Body of pancreas (tissue), 4 donors: ENCODE results near the gene KNDC1. TPM values are rescaled to one million over a fixed set of nuclear protein-coding genes. Genes with fewer than 3 reads are reported as not detected.

Experiments
- ATAC-seq: fragments of 150-250 bp; one replicate; pipeline ENCODE4 v1.9.1; 2016
- DNase-seq, 4 donors: peaks; one replicate each; pipeline ENCODE4 v3.0.0-alpha.2; 2019
- H3K27ac ChIP-seq, 4 donors: fragments of 200-600 bp; sonication (generic); 1 replicate in 3 of 4; 2 replicates in 1 of 4; pipeline versions ENCODE4 v1.5.1 to v1.6.1; 2016 to 2019; ENCODE audit warnings: mild to moderate bottlenecking in 1 of 4, mixed read lengths in 1 of 4, moderate library complexity in 1 of 4
- H3K27me3 ChIP-seq, 2 donors: fragments of 200-600 bp; sonication (generic); one replicate each; pipeline ENCODE4 v1.6.0; 2016; ENCODE audit warnings: mild to moderate bottlenecking in 1 of 2
- H3K36me3 ChIP-seq, 2 donors: fragments of 200-600 bp; sonication (generic); replicated peaks in 1 of 2; 2 replicates each; pipeline ENCODE4 v1.5.1; 2016; ENCODE audit warnings: low read depth in 2 of 2; ENCODE audit not compliant: insufficient read depth in 1 of 2
- H3K4me1 ChIP-seq: fragments of 200-600 bp; sonication (generic); one replicate; pipeline ENCODE4 v1.6.0; 2016
- H3K4me3 ChIP-seq, 2 donors: fragments of 200-600 bp; sonication (generic); 1 replicate in 1 of 2; 2 replicates in 1 of 2; pipeline ENCODE4 v1.5.1; 2016 to 2019
- H3K9me3 ChIP-seq, 3 donors: fragments of 200-600 bp; sonication (generic); 1 replicate in 2 of 3; 2 replicates in 1 of 3; pipeline ENCODE4 v1.5.1; 2016
- CTCF ChIP-seq, 7 experiments: fragments of 450-650 bp in 4 of 7; fragments of 200-600 bp in 3 of 7; sonication (generic) in 3 of 7; IDR thresholded peaks; one replicate each; pipeline ENCODE4 v1.5.1; 2016 to 2019; ENCODE audit warnings: antibody characterized with exemption in 7 of 7
- POLR2A ChIP-seq, 3 donors: fragments of 450-650 bp; IDR thresholded peaks; one replicate each; pipeline ENCODE4 v1.6.1; 2016; ENCODE audit warnings: antibody characterized with exemption in 3 of 3, mild to moderate bottlenecking in 2 of 3
- WGBS, 2 donors: methylation state at CpG; one replicate each; pipeline ENCODE4 v1.1.5; 2017; 5-methylcytosine and 5-hydroxymethylcytosine counted together
- intact Hi-C: fragments of 100-400 bp; cut with DNase I; formaldehyde crosslinking; loops from one replicate; pipeline ENCODE4 v1.15.1; 2023
- total RNA-seq, 2 donors: library from RNA; depleted of rRNA; stranded (reverse); fragments of >200 nt; gene quantifications; one replicate each; pipeline ENCODE4 v1.1.0, GENCODE V29; 2016

KNDC1 gene
- total RNA-seq, 2 donors from 2014 or later = 0.52 to 3.3 TPM

GRCh38 chr10:133179651-133180050, 19.6 kb downstream of the KNDC1 start:
- Histone ChIP-seq H3K27me3 (no peaks in the 10 kb centered on the region), H3K27ac (no peak overlapping the region), H3K4me1 (no peaks in the 10 kb centered on the region), H3K36me3 (no peaks in the 10 kb centered on the region), H3K9me3 (no peaks in the 10 kb centered on the region), H3K4me3 (no peak overlapping the region)
- ATAC-seq (no peak), DNase-seq (peak in 2 of 4 donors; percentile 1 to 4)
- TF ChIP-seq CTCF (IDR thresholded peaks at IDR 0.05) = no peak
- TF ChIP-seq POLR2A (IDR thresholded peaks at IDR 0.05) = no peak
- WGBS, 2 donors = 63 to 65% methylated on average over 11 to 26 of the region's 26 CpGs
- intact Hi-C loops = no loop called here

GRCh38 chr10:133180192-133180964, 20.4 kb downstream of the KNDC1 start:
- Histone ChIP-seq H3K27me3 (no peaks in the 10 kb centered on the region), H3K36me3 (no peaks in the 10 kb centered on the region), H3K4me1 (no peaks in the 10 kb centered on the region), H3K27ac (no peak overlapping the region), H3K4me3 (no peak overlapping the region), H3K9me3 (no peaks in the 10 kb centered on the region)
- 67 to 72% methylated on average over 27 to 33 of the region's 33 CpGs for WGBS, 2 donors
- ATAC-seq (no peak), DNase-seq (peak in 1 of 4 donors; percentile 1)
- intact Hi-C loops = no loop called here
- TF ChIP-seq CTCF (IDR thresholded peaks at IDR 0.05) (no peak), POLR2A (IDR thresholded peaks at IDR 0.05) (no peak)

DNA sequence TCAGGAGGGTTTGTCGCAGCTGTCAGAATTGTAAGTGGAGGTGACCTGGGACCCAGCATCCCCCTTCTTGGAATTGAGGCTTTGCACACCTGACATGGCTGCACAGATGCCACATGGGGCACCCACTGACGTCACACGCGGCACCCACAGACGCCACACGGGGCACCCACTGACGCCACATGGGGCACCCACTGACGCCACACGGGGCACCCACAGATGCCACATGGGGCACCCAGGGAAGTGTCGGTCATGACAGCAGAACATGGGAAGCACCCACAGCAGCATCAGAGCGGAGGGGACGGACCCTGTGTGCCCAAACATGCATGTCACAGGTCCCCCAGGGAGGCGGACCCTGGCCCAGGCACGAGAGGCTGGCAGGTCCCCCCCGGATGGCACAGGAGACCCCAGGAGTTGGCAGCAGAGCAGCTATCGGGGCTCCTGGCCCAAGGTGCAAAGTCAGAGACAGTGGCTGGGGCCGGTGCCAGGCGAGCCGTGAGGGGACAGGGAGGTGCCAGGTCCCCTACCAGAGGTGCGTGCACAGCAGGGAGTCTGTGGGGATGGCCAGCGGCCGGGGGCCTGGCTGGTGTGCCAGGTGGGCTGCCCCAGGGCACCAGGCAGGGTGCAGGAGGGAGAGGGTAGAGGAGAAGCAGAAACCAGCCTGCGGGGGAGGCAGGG, 21.1 kb downstream of the KNDC1 start:
- intact Hi-C loops = no loop called here
- no peaks in the 10 kb centered on the region for H3K4me1 ChIP-seq
- WGBS, 2 donors = 63 to 77% methylated on average over 5 to 22 of the region's 23 CpGs
- H3K36me3 ChIP-seq = no peaks in the 10 kb centered on the region
- H3K9me3 ChIP-seq = no peaks in the 10 kb centered on the region
- ATAC-seq = no peak
- TF ChIP-seq POLR2A (IDR thresholded peaks at IDR 0.05) (no peak), CTCF (IDR thresholded peaks at IDR 0.05) (no peak)
- H3K27me3 ChIP-seq = no peaks in the 10 kb centered on the region
- no peak for DNase-seq
- no peak overlapping the region for H3K27ac ChIP-seq
- no peak overlapping the region for H3K4me3 ChIP-seq

GRCh38 chr10:133182190-133182589, 22.2 kb downstream of the KNDC1 start:
- 56 to 83% methylated on average over 9 to 14 of the region's 14 CpGs for WGBS, 2 donors
- intact Hi-C loops = no loop called here
- ATAC-seq = no peak
- no peak for DNase-seq
- H3K4me3 ChIP-seq = no peak overlapping the region
- no peaks in the 10 kb centered on the region for H3K9me3 ChIP-seq
- no peak for TF ChIP-seq CTCF (IDR thresholded peaks at IDR 0.05)
- TF ChIP-seq POLR2A (IDR thresholded peaks at IDR 0.05) = no peak
- no peaks in the 10 kb centered on the region for H3K4me1 ChIP-seq
- no peaks in the 10 kb centered on the region for H3K27me3 ChIP-seq
- H3K27ac ChIP-seq = no peak overlapping the region
- no peaks in the 10 kb centered on the region for H3K36me3 ChIP-seq
